D721Med (cell line): ENCODE measurements around the gene XYLT1.
"Not testable (repeated sequence)": the region's sequence is repeated elsewhere in the genome, so short reads cannot be mapped to it uniquely, and the experiment has no call there.

Experiments
- DNase-seq: peaks from one replicate; pipeline ENCODE4 v3.0.0; 2011; ENCODE audit warnings: low spot score; ENCODE audit not compliant: insufficient read length
- FAIRE-seq: peaks from 2 replicates; lab custom pipeline; 2011; peaks lifted over from hg19 to GRCh38; lab: Jason Lieb, UNC
- CTCF ChIP-seq: IDR thresholded peaks from 2 replicates; pipeline ENCODE4 v1.5.1; 2012; ENCODE audit warnings: mild to moderate bottlenecking, control low read depth; ENCODE audit not compliant: insufficient read depth; ENCODE audit errors: missing control alignments

The XYLT1 gene

GRCh38 chr16:17308186-17308585 lies 162.6 kb downstream of the XYLT1 start:
- TF ChIP-seq CTCF, result no peak
- DNase-seq, result no peak
- no peak for FAIRE-seq

- DNase-seq (no peak), FAIRE-seq (no peak)
- no peak for TF ChIP-seq CTCF
These were observed 163.3 kb downstream of the XYLT1 start for GRCh38 chr16:17307504-17307903.

- DNase-seq, result no peak
- no peak for FAIRE-seq
- TF ChIP-seq CTCF, result no peak
These were observed 164.0 kb downstream of the XYLT1 start for GRCh38 chr16:17306745-17307144.

- not testable (repeated sequence) for DNase-seq, FAIRE-seq
These were observed 164.5 kb downstream of the XYLT1 start for GRCh38 chr16:17306211-17306610.

- no peak for FAIRE-seq
- DNase-seq, result no peak
- TF ChIP-seq CTCF, result no peak
These were observed 165.1 kb downstream of the XYLT1 start for GRCh38 chr16:17305694-17306093.

- no peak for DNase-seq
- FAIRE-seq, result no peak
- TF ChIP-seq CTCF, result no peak
These were observed 166.2 kb downstream of the XYLT1 start for GRCh38 chr16:17304491-17305119.

GRCh38 chr16:17304106-17304490 lies 166.7 kb downstream of the XYLT1 start:
- FAIRE-seq, result no peak
- DNase-seq, result no peak
- no peak for TF ChIP-seq CTCF

- DNase-seq, result no peak
- no peak for TF ChIP-seq CTCF
- no peak for FAIRE-seq
These were observed 167.7 kb downstream of the XYLT1 start for GRCh38 chr16:17303101-17303500.
